C4-2B (cell line): ENCODE measurements around the gene FSIP1.

Experiments used
- CTCF ChIP-seq: fragments of 450-650 bp; conservative IDR thresholded peaks from 2 replicates; pipeline ENCODE4 v1.5.1; 2017; ENCODE audit warnings: mild to moderate bottlenecking
- ZFX ChIP-seq: fragments of 450-650 bp; IDR thresholded peaks from 2 replicates; pipeline ENCODE4 v1.6.1; 2017

- no peak for TF ChIP-seq CTCF
- no peak for TF ChIP-seq ZFX
These were observed 138.9 kb downstream of the FSIP1 start for GRCh38 chr15:39643727-39644126.
